Measurements from ENCODE around the gene SUSD4.

SUSD4 gene

GRCh38 chr1:223308136-223308535, 55.8 kb downstream of the SUSD4 start:
- no peaks in the 10 kb centered on the region for H3K36me3 ChIP-seq (ENCODE audit: insufficient read depth, low read length)
- peaks cover 18% of the 10 kb centered on the region for H3K27me3 ChIP-seq (ENCODE audit: control insufficient read depth, insufficient read depth, low read length)
- H3K4me2 ChIP-seq (ENCODE audit: low read length): no peak overlapping the region
- no peaks in the 10 kb centered on the region for H3K4me1 ChIP-seq (ENCODE audit: control insufficient read depth, insufficient read depth, low read length)
- H3K4me3 ChIP-seq (ENCODE audit: low read length): no peak overlapping the region
- no peak overlapping the region for H3K9ac ChIP-seq (ENCODE audit: low read depth, low read length)
- no peaks in the 10 kb centered on the region for H3K9me3 ChIP-seq (replicated peaks; ENCODE audit: low read length)

- H3K4me3 ChIP-seq (ENCODE audit: low read length): no peak overlapping the region
- H3K4me1 ChIP-seq (ENCODE audit: control insufficient read depth, insufficient read depth, low read length): no peaks in the 10 kb centered on the region
- no peak overlapping the region for H3K9ac ChIP-seq (ENCODE audit: low read depth, low read length)
- H3K9me3 ChIP-seq (replicated peaks; ENCODE audit: low read length): no peaks in the 10 kb centered on the region
- H3K4me2 ChIP-seq (ENCODE audit: low read length): no peak overlapping the region
- H3K36me3 ChIP-seq (ENCODE audit: insufficient read depth, low read length): no peaks in the 10 kb centered on the region
- H3K27me3 ChIP-seq (ENCODE audit: control insufficient read depth, insufficient read depth, low read length): peaks cover 18% of the 10 kb centered on the region
Measured at GRCh38 chr1:223307544-223307943, 56.4 kb downstream of the SUSD4 start.

- H3K9me3 ChIP-seq (replicated peaks; ENCODE audit: low read length): no peaks in the 10 kb centered on the region
- no peak overlapping the region for H3K9ac ChIP-seq (ENCODE audit: low read depth, low read length)
- no peak overlapping the region for H3K4me3 ChIP-seq (ENCODE audit: low read length)
- H3K27me3 ChIP-seq (ENCODE audit: control insufficient read depth, insufficient read depth, low read length): peaks cover 18% of the 10 kb centered on the region
- no peaks in the 10 kb centered on the region for H3K4me1 ChIP-seq (ENCODE audit: control insufficient read depth, insufficient read depth, low read length)
- H3K36me3 ChIP-seq (ENCODE audit: insufficient read depth, low read length): no peaks in the 10 kb centered on the region
- no peak overlapping the region for H3K4me2 ChIP-seq (ENCODE audit: low read length)
Measured at GRCh38 chr1:223304931-223305330, 59.0 kb downstream of the SUSD4 start.

- H3K4me3 ChIP-seq (ENCODE audit: low read length): no peak overlapping the region
- no peaks in the 10 kb centered on the region for H3K9me3 ChIP-seq (replicated peaks; ENCODE audit: low read length)
- peaks cover 8% of the 10 kb centered on the region for H3K27me3 ChIP-seq (ENCODE audit: control insufficient read depth, insufficient read depth, low read length)
- H3K4me2 ChIP-seq (ENCODE audit: low read length): no peak overlapping the region
- H3K4me1 ChIP-seq (ENCODE audit: control insufficient read depth, insufficient read depth, low read length): no peaks in the 10 kb centered on the region
- H3K36me3 ChIP-seq (ENCODE audit: insufficient read depth, low read length): no peaks in the 10 kb centered on the region
- H3K9ac ChIP-seq (ENCODE audit: low read depth, low read length): no peak overlapping the region
Measured at GRCh38 chr1:223301371-223301770, 62.6 kb downstream of the SUSD4 start.

GRCh38 chr1:223299553-223299952, 64.4 kb downstream of the SUSD4 start:
- H3K36me3 ChIP-seq (ENCODE audit: insufficient read depth, low read length): no peaks in the 10 kb centered on the region
- H3K27me3 ChIP-seq (ENCODE audit: control insufficient read depth, insufficient read depth, low read length): peaks cover 3% of the 10 kb centered on the region
- no peaks in the 10 kb centered on the region for H3K4me1 ChIP-seq (ENCODE audit: control insufficient read depth, insufficient read depth, low read length)
- H3K4me2 ChIP-seq (ENCODE audit: low read length): no peak overlapping the region
- no peak overlapping the region for H3K9ac ChIP-seq (ENCODE audit: low read depth, low read length)
- no peaks in the 10 kb centered on the region for H3K9me3 ChIP-seq (replicated peaks; ENCODE audit: low read length)
- H3K4me3 ChIP-seq (ENCODE audit: low read length): no peak overlapping the region

GRCh38 chr1:223298701-223299100, 65.3 kb downstream of the SUSD4 start:
- Histone ChIP-seq H3K4me3 (ENCODE audit: low read length) (no peak overlapping the region), H3K4me1 (ENCODE audit: control insufficient read depth, insufficient read depth, low read length) (no peaks in the 10 kb centered on the region), H3K9ac (ENCODE audit: low read depth, low read length) (no peak overlapping the region), H3K4me2 (ENCODE audit: low read length) (no peak overlapping the region), H3K9me3 (replicated peaks; ENCODE audit: low read length) (no peaks in the 10 kb centered on the region), H3K36me3 (ENCODE audit: insufficient read depth, low read length) (no peaks in the 10 kb centered on the region), H3K27me3 (ENCODE audit: control insufficient read depth, insufficient read depth, low read length) (peaks cover 5% of the 10 kb centered on the region)

- H3K9ac ChIP-seq (ENCODE audit: low read depth, low read length): no peak overlapping the region
- H3K27me3 ChIP-seq (ENCODE audit: control insufficient read depth, insufficient read depth, low read length): peaks cover 14% of the 10 kb centered on the region
- no peaks in the 10 kb centered on the region for H3K36me3 ChIP-seq (ENCODE audit: insufficient read depth, low read length)
- no peak overlapping the region for H3K4me2 ChIP-seq (ENCODE audit: low read length)
- H3K4me3 ChIP-seq (ENCODE audit: low read length): no peak overlapping the region
- H3K4me1 ChIP-seq (ENCODE audit: control insufficient read depth, insufficient read depth, low read length): no peaks in the 10 kb centered on the region
- no peaks in the 10 kb centered on the region for H3K9me3 ChIP-seq (replicated peaks; ENCODE audit: low read length)
Measured at GRCh38 chr1:223297800-223298199, 66.2 kb downstream of the SUSD4 start.

- H3K9me3 ChIP-seq (replicated peaks; ENCODE audit: low read length): no peaks in the 10 kb centered on the region
- no peak overlapping the region for H3K4me3 ChIP-seq (ENCODE audit: low read length)
- no peak overlapping the region for H3K4me2 ChIP-seq (ENCODE audit: low read length)
- H3K27me3 ChIP-seq (ENCODE audit: control insufficient read depth, insufficient read depth, low read length): peaks cover 25% of the 10 kb centered on the region
- H3K4me1 ChIP-seq (ENCODE audit: control insufficient read depth, insufficient read depth, low read length): no peaks in the 10 kb centered on the region
- H3K36me3 ChIP-seq (ENCODE audit: insufficient read depth, low read length): no peaks in the 10 kb centered on the region
- H3K9ac ChIP-seq (ENCODE audit: low read depth, low read length): no peak overlapping the region
Measured at GRCh38 chr1:223291796-223292195, 72.2 kb downstream of the SUSD4 start.

- Histone ChIP-seq H3K9me3 (replicated peaks; ENCODE audit: low read length) (no peaks in the 10 kb centered on the region), H3K4me3 (ENCODE audit: low read length) (no peak overlapping the region), H3K9ac (ENCODE audit: low read depth, low read length) (no peak overlapping the region), H3K4me1 (ENCODE audit: control insufficient read depth, insufficient read depth, low read length) (no peaks in the 10 kb centered on the region), H3K36me3 (ENCODE audit: insufficient read depth, low read length) (no peaks in the 10 kb centered on the region), H3K27me3 (ENCODE audit: control insufficient read depth, insufficient read depth, low read length) (peaks cover 22% of the 10 kb centered on the region), H3K4me2 (ENCODE audit: low read length) (no peak overlapping the region)
Measured at GRCh38 chr1:223290397-223290796, 73.6 kb downstream of the SUSD4 start.

GRCh38 chr1:223289621-223290020, 74.4 kb downstream of the SUSD4 start:
- no peaks in the 10 kb centered on the region for H3K9me3 ChIP-seq (replicated peaks; ENCODE audit: low read length)
- no peak overlapping the region for H3K4me2 ChIP-seq (ENCODE audit: low read length)
- H3K36me3 ChIP-seq (ENCODE audit: insufficient read depth, low read length): no peaks in the 10 kb centered on the region
- no peaks in the 10 kb centered on the region for H3K4me1 ChIP-seq (ENCODE audit: control insufficient read depth, insufficient read depth, low read length)
- H3K27me3 ChIP-seq (ENCODE audit: control insufficient read depth, insufficient read depth, low read length): peaks cover 22% of the 10 kb centered on the region
- no peak overlapping the region for H3K9ac ChIP-seq (ENCODE audit: low read depth, low read length)
- H3K4me3 ChIP-seq (ENCODE audit: low read length): no peak overlapping the region

- Histone ChIP-seq H3K9ac (ENCODE audit: low read depth, low read length) (no peak overlapping the region), H3K36me3 (ENCODE audit: insufficient read depth, low read length) (no peaks in the 10 kb centered on the region), H3K27me3 (ENCODE audit: control insufficient read depth, insufficient read depth, low read length) (peaks cover 21% of the 10 kb centered on the region), H3K4me2 (ENCODE audit: low read length) (no peak overlapping the region), H3K4me3 (ENCODE audit: low read length) (no peak overlapping the region), H3K4me1 (ENCODE audit: control insufficient read depth, insufficient read depth, low read length) (no peaks in the 10 kb centered on the region), H3K9me3 (replicated peaks; ENCODE audit: low read length) (no peaks in the 10 kb centered on the region)
Measured at GRCh38 chr1:223288826-223289225, 75.2 kb downstream of the SUSD4 start.

GRCh38 chr1:223285452-223285851, 78.5 kb downstream of the SUSD4 start:
- H3K4me1 ChIP-seq (ENCODE audit: control insufficient read depth, insufficient read depth, low read length): no peaks in the 10 kb centered on the region
- H3K9ac ChIP-seq (ENCODE audit: low read depth, low read length): no peak overlapping the region
- H3K9me3 ChIP-seq (replicated peaks; ENCODE audit: low read length): no peaks in the 10 kb centered on the region
- H3K4me3 ChIP-seq (ENCODE audit: low read length): no peak overlapping the region
- no peaks in the 10 kb centered on the region for H3K36me3 ChIP-seq (ENCODE audit: insufficient read depth, low read length)
- H3K27me3 ChIP-seq (ENCODE audit: control insufficient read depth, insufficient read depth, low read length): peaks cover 4% of the 10 kb centered on the region
- H3K4me2 ChIP-seq (ENCODE audit: low read length): no peak overlapping the region
